ENCODE results near the gene FBN2. TPM values are rescaled to one million over a fixed set of nuclear protein-coding genes. Genes with fewer than 3 reads are reported as not detected.

The FBN2 gene
- total RNA-seq, 1 donor from 2014 or later: 0.58 TPM

DNA sequence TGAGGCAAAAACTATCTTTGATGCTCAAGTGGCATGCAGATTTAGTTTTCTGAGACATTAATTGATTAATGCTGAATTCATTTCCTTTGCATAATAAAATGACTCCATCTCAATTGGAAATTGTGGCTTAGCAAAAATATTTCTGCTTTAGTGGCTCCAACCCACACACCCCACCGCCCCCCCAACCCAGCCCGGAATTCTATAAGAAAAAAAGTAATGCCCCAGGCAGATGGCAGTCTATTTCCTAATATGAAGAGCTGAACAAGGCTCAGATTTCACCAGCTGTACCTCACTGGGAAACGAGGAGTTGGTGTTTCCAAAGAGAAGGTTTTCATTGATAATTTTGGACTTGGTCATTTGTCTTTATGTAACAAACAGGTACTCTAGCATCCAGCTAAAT, 182.1 kb downstream of the FBN2 start:
- H3K4me1 ChIP-seq: no peaks in the 10 kb centered on the region
- intact Hi-C loops (cut with DNase I): no loop called here
- TF ChIP-seq, protein P1, sequence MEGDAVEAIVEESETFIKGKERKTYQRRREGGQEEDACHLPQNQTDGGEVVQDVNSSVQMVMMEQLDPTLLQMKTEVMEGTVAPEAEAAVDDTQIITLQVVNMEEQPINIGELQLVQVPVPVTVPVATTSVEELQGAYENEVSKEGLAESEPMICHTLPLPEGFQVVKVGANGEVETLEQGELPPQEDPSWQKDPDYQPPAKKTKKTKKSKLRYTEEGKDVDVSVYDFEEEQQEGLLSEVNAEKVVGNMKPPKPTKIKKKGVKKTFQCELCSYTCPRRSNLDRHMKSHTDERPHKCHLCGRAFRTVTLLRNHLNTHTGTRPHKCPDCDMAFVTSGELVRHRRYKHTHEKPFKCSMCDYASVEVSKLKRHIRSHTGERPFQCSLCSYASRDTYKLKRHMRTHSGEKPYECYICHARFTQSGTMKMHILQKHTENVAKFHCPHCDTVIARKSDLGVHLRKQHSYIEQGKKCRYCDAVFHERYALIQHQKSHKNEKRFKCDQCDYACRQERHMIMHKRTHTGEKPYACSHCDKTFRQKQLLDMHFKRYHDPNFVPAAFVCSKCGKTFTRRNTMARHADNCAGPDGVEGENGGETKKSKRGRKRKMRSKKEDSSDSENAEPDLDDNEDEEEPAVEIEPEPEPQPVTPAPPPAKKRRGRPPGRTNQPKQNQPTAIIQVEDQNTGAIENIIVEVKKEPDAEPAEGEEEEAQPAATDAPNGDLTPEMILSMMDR (IDR thresholded peaks at IDR 0.05): no peak

DNA sequence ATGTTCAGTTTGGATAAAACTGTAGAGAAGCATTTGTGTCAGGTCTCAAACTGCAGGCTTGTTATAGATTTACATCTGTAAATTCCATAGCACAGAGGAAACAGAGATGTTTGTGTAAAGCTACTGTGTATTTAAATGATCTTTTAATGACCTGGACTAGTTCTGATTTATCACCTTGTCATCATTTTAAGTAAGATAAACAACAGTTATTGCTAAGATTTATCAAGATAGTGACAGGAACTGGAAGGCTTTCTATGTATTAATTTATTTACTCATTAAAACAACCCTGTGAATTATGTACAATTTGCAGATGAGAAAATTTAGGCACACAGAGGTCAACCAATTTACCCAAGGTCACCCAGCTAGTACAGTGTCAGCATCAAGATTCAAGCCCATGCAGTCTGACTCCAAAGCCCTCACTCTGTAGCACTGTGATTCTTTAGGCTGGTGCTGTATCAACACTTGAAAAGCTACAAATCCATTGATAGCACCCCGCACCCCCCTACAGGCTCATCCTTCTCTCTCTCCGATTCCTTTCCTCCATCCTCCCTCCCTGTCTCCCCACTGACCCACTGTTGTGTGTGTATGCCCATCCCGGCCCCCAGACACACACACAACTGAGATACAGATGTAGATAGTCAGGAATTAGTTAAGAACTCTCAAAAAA, 184.5 kb downstream of the FBN2 start:
- no peak overlapping the region for H3K27ac ChIP-seq
- TF ChIP-seq, protein P1 (IDR thresholded peaks at IDR 0.05): no peak
- DNase-seq (no peak), ATAC-seq (no peak)
- H3K36me3 ChIP-seq: no peaks in the 10 kb centered on the region
- H3K9me3 ChIP-seq: no peaks in the 10 kb centered on the region
- no peaks in the 10 kb centered on the region for H3K27me3 ChIP-seq
- H3K4me3 ChIP-seq: no peak overlapping the region
- no peaks in the 10 kb centered on the region for H3K4me1 ChIP-seq
- intact Hi-C loops (cut with DNase I): no loop called here

More for the DNA sequence above, 182.1 kb downstream of the FBN2 start:
- DNase-seq (no peak), ATAC-seq (no peak)
- no peak overlapping the region for H3K27ac ChIP-seq
- H3K27me3 ChIP-seq: no peaks in the 10 kb centered on the region
- no peak overlapping the region for H3K4me3 ChIP-seq
- H3K9me3 ChIP-seq: no peaks in the 10 kb centered on the region
- no peaks in the 10 kb centered on the region for H3K36me3 ChIP-seq

DNA sequence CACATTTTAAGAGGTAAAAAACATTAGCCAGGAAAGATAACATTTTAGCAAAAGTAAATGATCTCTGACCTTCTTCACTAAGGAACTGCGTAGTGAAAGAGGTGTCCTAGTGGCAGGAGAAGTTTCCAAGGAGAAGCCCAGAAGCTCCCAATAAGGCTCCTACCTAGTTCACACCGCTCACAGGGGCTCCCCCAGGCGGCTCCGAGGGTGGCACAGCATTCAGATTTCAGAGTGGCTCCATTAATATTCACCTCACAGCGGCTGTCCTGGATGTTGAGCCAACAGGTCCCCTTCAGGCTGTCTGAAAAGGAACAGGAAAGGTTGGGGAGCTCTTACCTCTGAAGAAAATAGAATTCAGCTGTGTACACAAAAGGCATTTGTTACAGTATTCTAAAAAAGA, 187.3 kb downstream of the FBN2 start:
- Histone ChIP-seq H3K4me3 (no peak overlapping the region), H3K27ac (no peak overlapping the region), H3K4me1 (no peaks in the 10 kb centered on the region), H3K9me3 (no peaks in the 10 kb centered on the region), H3K36me3 (no peaks in the 10 kb centered on the region), H3K27me3 (no peaks in the 10 kb centered on the region)
- no peak for DNase-seq
- ATAC-seq: no peak
- intact Hi-C loops (cut with DNase I): no loop called here
- TF ChIP-seq, protein P1 (IDR thresholded peaks at IDR 0.05): no peak

DNA sequence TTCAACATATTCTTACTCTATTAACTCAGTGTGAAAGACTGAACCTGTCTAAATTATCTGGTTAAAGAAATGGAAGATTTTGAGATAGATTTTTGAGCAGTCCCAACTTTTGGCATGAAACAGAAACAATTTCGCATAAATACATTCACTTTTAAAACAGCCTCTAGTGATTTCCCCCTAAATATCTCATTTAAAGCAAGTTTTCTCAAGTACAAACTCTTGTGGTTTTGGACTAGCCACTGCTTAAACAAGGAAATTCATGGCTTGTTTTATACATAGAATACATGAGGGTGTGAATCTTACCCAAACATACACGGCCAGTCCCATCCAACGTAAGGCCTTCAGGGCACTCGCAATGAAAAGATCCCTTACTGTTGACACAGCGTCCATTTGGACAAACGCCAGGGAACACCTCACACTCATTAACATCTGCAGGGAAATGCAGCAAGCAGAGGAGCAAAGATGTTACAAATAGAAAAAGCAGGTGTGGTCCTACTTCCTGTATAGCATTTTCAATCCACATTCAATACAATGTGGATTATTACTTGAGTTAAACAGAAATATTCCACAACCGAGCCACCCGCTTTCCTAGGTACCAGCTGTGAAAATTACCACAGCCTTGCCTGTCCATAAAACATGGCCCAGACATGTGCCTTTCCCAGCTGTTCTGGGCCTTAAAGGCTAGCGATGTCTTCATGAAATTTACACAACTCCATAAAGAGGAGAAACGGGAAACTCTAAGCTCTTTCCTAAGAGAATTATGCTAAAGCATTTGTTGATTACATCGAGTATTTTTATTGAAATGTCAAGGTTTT, 188.8 kb downstream of the FBN2 start:
- H3K4me1 ChIP-seq: no peaks in the 10 kb centered on the region
- H3K36me3 ChIP-seq: no peaks in the 10 kb centered on the region
- H3K27me3 ChIP-seq: no peaks in the 10 kb centered on the region
- no peak overlapping the region for H3K27ac ChIP-seq
- H3K9me3 ChIP-seq: no peaks in the 10 kb centered on the region
- DNase-seq: no peak
- ATAC-seq: no peak
- intact Hi-C loops (cut with DNase I): no loop called here
- no peak overlapping the region for H3K4me3 ChIP-seq
- TF ChIP-seq, protein P1 (IDR thresholded peaks at IDR 0.05): no peak

DNA sequence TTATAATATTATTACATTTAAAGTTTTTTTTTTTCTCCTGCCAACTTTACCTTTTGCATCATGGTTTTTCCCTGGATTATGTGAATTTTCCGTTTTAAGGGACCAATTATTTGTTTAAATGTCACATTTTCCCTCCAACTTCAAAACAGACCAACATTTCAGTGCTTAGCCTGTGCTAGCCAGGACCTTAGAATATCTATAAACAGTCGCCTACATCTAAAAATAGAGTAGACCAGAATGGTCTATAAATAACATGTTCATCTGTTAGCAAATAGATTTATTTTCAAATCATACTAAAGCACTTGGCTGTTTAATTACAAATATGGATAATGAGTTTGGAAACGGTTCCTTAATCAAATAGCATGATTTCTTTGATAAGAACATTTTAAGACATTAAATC, 192.0 kb downstream of the FBN2 start:
- no peak for ATAC-seq
- Histone ChIP-seq H3K4me1 (no peaks in the 10 kb centered on the region), H3K9me3 (no peaks in the 10 kb centered on the region), H3K27ac (no peak overlapping the region), H3K4me3 (no peak overlapping the region), H3K27me3 (no peaks in the 10 kb centered on the region), H3K36me3 (no peaks in the 10 kb centered on the region)
- TF ChIP-seq, protein P1 (IDR thresholded peaks at IDR 0.05): no peak
- intact Hi-C loops (cut with DNase I): no loop called here
- DNase-seq: no peak

All from upper lobe of right lung (tissue), 1 donor.